ENCODE measurements around the gene PKN3. TPM values are rescaled to one million over a fixed set of nuclear protein-coding genes. Genes with fewer than 3 reads are reported as not detected.

PKN3 gene
- total and polyA plus RNA-seq, 9 of the 15 experiments (the other 6 are each of a cell fraction or from before 2014, with no cell fraction given) = 0.82 to 49.2 (median 19.7) TPM

DNA sequence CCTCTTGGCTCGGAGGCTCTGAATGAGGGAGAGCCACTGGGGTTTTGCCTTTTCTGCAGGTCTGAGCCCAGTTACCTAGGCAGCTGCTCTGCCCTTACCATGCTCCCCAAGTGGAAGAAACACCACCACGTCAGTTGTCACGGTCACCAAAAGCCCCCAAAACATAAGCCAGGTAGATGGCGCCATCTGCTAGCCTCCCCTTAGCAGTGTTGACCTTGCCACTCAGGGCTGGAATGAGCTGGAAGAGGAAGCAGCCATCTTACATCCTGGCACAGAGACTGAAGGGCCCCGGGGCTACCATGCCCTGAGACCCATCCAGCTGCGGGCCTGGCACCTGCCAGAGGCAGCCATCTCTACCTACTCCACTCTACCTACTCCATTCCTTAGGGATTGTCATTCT, 62.1 kb downstream of the PKN3 start:
- Histone ChIP-seq H3K36me3 (ENCODE audit: control insufficient read depth, insufficient read depth, low read length) (peaks cover 5% of the 10 kb centered on the region; the same call in 1 of the 3 replicates), H2AFZ (ENCODE audit: low read depth, low read length) (no peak overlapping the region), H3K79me2 (ENCODE audit: control insufficient read depth, insufficient read depth, low read length) (no peaks in the 10 kb centered on the region), H3K9me1 (ENCODE audit: control insufficient read depth, insufficient read depth, low read length) (peaks cover 3% of the 10 kb centered on the region), H4K20me1 (replicated peaks; ENCODE audit: control insufficient read depth, insufficient read depth, low read length) (no peaks in the 10 kb centered on the region), H3K4me3 (no peak overlapping the region), H3K9ac (ENCODE audit: insufficient read depth in 1 of 2, low read depth in 2 of 2, low read length in 2 of 2) (peak overlapping the region in 1 of 2 experiments; percentile 15; a peak in 1 of 4 replicates), H3K9me3 (replicated peaks; ENCODE audit: control insufficient read depth, insufficient read depth, low read depth, low read length) (no peaks in the 10 kb centered on the region), H3K27me3 (ENCODE audit: control insufficient read depth in 2 of 2, insufficient read depth in 2 of 2, low read length in 2 of 2) (no peaks in the 10 kb centered on the region), H3K27ac (ENCODE audit: extremely low read depth, low read depth, low read length) (no peak overlapping the region), H3K4me2 (ENCODE audit: insufficient read depth, low read length) (no peak overlapping the region), H3K4me1 (replicated peaks in 1 of 2; ENCODE audit: control insufficient read depth in 2 of 2, insufficient read depth in 2 of 2, low read length in 2 of 2) (peaks cover 13% of the 10 kb centered on the region in 2 experiments; a peak in 4 of 5 replicates)
- no peak for FAIRE-seq
- ChIA-PET POLR2A (interaction anchor here (1.3 kb wide), 1 partner anchor 19 kb away, joined by 3 read pairs; no protein-coding TSS in a partner anchor), CTCF (ENCODE audit: low intra/inter-chr PET ratio) (no interaction called here)
- DNase-seq (ENCODE audit: extremely low read depth in 1 of 4, low spot score in 3 of 4) = peak in 1 of 4 experiments; percentile 38
- BruUV-seq (replicated peaks) = no TSS peak
- WGBS (ENCODE audit: insufficient coverage, low coverage, missing lambda C conversion rate) = 57% methylated on average over 6 of the region's 6 CpGs
- peak in 2 of 3 experiments; percentile 28 to 82 for TF ChIP-seq YY1 (IDR thresholded peaks at IDR 0.05; ENCODE audit: borderline replicate concordance in 1 of 3, control insufficient read depth in 1 of 3, extremely low read depth in 1 of 3, insufficient read depth in 3 of 3, insufficient read length in 1 of 3, insufficient replicate concordance in 2 of 3, low read depth in 1 of 3, low read length in 2 of 3)
- TF ChIP-seq, protein P1, sequence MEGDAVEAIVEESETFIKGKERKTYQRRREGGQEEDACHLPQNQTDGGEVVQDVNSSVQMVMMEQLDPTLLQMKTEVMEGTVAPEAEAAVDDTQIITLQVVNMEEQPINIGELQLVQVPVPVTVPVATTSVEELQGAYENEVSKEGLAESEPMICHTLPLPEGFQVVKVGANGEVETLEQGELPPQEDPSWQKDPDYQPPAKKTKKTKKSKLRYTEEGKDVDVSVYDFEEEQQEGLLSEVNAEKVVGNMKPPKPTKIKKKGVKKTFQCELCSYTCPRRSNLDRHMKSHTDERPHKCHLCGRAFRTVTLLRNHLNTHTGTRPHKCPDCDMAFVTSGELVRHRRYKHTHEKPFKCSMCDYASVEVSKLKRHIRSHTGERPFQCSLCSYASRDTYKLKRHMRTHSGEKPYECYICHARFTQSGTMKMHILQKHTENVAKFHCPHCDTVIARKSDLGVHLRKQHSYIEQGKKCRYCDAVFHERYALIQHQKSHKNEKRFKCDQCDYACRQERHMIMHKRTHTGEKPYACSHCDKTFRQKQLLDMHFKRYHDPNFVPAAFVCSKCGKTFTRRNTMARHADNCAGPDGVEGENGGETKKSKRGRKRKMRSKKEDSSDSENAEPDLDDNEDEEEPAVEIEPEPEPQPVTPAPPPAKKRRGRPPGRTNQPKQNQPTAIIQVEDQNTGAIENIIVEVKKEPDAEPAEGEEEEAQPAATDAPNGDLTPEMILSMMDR (IDR thresholded peaks at IDR 0.05 in 2 of 3, conservative IDR thresholded peaks at IDR 0.05 in 1 of 3; ENCODE audit: insufficient read depth in 2 of 3, low read depth in 1 of 3, low read length in 3 of 3) = peak; percentile 27 to 42 (median 38); a peak in 3 of 6 replicates
- TF ChIP-seq, protein P2, sequence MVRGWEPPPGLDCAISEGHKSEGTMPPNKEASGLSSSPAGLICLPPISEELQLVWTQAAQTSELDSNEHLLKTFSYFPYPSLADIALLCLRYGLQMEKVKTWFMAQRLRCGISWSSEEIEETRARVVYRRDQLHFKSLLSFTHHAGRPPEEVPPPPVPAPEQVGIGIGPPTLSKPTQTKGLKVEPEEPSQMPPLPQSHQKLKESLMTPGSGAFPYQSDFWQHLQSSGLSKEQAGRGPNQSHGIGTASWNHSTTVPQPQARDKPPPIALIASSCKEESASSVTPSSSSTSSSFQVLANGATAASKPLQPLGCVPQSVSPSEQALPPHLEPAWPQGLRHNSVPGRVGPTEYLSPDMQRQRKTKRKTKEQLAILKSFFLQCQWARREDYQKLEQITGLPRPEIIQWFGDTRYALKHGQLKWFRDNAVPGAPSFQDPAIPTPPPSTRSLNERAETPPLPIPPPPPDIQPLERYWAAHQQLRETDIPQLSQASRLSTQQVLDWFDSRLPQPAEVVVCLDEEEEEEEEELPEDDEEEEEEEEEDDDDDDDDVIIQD (CRISPR knock-in tag; IDR thresholded peaks at IDR 0.05) = no peak
- peak in 1 of 2 experiments; percentile 43; a peak in 1 of 4 replicates for TF ChIP-seq RAD21 (CRISPR knock-in tag; conservative IDR thresholded peaks at IDR 0.05 in 1 of 2, IDR thresholded peaks at IDR 0.05 in 1 of 2)
- TF ChIP-seq, protein P3, sequence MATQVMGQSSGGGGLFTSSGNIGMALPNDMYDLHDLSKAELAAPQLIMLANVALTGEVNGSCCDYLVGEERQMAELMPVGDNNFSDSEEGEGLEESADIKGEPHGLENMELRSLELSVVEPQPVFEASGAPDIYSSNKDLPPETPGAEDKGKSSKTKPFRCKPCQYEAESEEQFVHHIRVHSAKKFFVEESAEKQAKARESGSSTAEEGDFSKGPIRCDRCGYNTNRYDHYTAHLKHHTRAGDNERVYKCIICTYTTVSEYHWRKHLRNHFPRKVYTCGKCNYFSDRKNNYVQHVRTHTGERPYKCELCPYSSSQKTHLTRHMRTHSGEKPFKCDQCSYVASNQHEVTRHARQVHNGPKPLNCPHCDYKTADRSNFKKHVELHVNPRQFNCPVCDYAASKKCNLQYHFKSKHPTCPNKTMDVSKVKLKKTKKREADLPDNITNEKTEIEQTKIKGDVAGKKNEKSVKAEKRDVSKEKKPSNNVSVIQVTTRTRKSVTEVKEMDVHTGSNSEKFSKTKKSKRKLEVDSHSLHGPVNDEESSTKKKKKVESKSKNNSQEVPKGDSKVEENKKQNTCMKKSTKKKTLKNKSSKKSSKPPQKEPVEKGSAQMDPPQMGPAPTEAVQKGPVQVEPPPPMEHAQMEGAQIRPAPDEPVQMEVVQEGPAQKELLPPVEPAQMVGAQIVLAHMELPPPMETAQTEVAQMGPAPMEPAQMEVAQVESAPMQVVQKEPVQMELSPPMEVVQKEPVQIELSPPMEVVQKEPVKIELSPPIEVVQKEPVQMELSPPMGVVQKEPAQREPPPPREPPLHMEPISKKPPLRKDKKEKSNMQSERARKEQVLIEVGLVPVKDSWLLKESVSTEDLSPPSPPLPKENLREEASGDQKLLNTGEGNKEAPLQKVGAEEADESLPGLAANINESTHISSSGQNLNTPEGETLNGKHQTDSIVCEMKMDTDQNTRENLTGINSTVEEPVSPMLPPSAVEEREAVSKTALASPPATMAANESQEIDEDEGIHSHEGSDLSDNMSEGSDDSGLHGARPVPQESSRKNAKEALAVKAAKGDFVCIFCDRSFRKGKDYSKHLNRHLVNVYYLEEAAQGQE (IDR thresholded peaks at IDR 0.05; ENCODE audit: borderline replicate concordance) = peak; percentile 16; the same call in 1 of the 2 replicates
- TF ChIP-seq, protein P3 (CRISPR knock-in tag; IDR thresholded peaks at IDR 0.05; ENCODE audit: low read depth) = no peak
- TF ChIP-seq RFX1 (IDR thresholded peaks at IDR 0.05) = peak; percentile 20
- TF ChIP-seq TGIF2 (CRISPR knock-in tag; IDR thresholded peaks at IDR 0.05) = no peak
- in situ Hi-C loops (cut with MboI) (no loop called here), intact Hi-C loops (cut with micrococcal nuclease) (loop anchor here (5.0 kb wide), 1 partner anchor 53 kb away; the partner anchor contains the start of gene ENDOG)
- ATAC-seq = peak; percentile 38; the same call in 2 of the 3 replicates

Data from K562 (cell line).